Measurements from ENCODE around the gene PDCD7.

Gene PDCD7

DNA sequence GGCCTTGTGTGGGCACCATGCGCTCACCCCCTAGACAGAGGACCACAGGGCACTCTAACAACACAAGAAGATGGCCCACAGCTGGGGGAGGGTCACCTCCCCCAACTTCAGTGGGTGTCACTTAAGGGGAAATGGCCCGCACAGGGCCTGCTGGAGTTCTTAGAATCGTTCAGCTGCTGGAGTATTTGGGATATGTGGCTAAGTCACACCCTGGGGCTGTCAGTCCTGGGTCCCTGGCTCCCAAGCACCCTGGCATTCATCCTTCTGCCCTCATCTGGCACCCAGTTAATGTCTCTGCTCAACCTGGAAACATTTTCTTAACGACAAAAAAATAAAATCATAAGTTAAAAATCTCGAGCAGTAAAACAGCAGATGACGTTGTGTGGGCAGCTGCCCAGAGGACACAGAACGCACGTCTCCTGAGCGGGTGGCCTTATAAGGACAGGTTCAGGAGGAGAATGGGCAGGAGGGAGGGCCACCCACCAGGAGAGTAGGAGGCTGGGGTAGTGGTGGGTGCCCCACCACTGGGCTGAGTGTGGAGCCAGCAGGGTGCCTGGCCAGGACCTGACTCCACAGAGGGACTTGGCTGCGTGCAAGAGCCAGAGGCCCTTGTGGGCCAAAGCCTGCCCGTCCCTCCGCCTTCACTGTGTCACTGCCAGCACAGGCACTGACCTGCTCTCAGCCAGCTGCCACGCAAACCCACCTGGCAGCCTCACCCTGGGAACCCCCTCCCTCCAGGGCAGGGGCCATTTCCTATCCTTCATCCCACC is 45.5 kb downstream of the PDCD7 start:
- Histone ChIP-seq H3K36me3 (ENCODE audit: low read depth) (no peaks in the 10 kb centered on the region), H3K27me3 (ENCODE audit: insufficient read depth, poor library complexity, severe bottlenecking) (no peaks in the 10 kb centered on the region), H3K27ac (ENCODE audit: poor library complexity, severe bottlenecking) (no peak overlapping the region), H3K4me3 (ENCODE audit: severe bottlenecking) (no peak overlapping the region), H3K9me3 (ENCODE audit: severe bottlenecking) (no peaks in the 10 kb centered on the region), H3K4me1 (ENCODE audit: insufficient read depth, poor library complexity, severe bottlenecking) (no peaks in the 10 kb centered on the region)
- TF ChIP-seq, protein P1, sequence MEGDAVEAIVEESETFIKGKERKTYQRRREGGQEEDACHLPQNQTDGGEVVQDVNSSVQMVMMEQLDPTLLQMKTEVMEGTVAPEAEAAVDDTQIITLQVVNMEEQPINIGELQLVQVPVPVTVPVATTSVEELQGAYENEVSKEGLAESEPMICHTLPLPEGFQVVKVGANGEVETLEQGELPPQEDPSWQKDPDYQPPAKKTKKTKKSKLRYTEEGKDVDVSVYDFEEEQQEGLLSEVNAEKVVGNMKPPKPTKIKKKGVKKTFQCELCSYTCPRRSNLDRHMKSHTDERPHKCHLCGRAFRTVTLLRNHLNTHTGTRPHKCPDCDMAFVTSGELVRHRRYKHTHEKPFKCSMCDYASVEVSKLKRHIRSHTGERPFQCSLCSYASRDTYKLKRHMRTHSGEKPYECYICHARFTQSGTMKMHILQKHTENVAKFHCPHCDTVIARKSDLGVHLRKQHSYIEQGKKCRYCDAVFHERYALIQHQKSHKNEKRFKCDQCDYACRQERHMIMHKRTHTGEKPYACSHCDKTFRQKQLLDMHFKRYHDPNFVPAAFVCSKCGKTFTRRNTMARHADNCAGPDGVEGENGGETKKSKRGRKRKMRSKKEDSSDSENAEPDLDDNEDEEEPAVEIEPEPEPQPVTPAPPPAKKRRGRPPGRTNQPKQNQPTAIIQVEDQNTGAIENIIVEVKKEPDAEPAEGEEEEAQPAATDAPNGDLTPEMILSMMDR (IDR thresholded peaks at IDR 0.05; ENCODE audit: poor library complexity, severe bottlenecking): no peak
- DNase-seq (ENCODE audit: low spot score): peak; percentile 60
- no peak for ATAC-seq (ENCODE audit: low read depth)

DNA sequence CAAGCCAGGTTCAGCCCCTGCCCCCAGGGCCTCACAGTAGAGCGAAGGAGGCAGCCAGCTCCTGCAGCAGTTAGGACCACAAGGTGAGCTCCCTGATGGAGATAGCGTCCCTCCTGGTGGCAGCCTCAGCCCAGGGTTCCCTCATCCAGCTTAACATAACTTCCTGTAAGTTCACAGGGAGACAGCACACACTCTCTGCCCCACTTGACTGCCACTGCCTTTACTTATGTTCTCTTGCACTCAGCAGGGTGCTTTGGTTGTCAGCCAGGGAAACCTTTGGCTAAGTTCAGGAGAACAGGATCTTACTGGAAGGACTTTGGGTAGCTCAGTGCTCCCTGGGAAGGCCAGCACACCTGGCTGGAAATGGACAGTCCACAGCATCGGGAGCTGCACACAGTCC is 46.2 kb downstream of the PDCD7 start:
- no peaks in the 10 kb centered on the region for H3K4me1 ChIP-seq (ENCODE audit: insufficient read depth, poor library complexity, severe bottlenecking)
- no peak overlapping the region for H3K27ac ChIP-seq (ENCODE audit: poor library complexity, severe bottlenecking)
- no peak overlapping the region for H3K4me3 ChIP-seq (ENCODE audit: severe bottlenecking)
- no peaks in the 10 kb centered on the region for H3K9me3 ChIP-seq (ENCODE audit: severe bottlenecking)
- TF ChIP-seq, protein P1 (IDR thresholded peaks at IDR 0.05; ENCODE audit: poor library complexity, severe bottlenecking): no peak
- H3K27me3 ChIP-seq (ENCODE audit: insufficient read depth, poor library complexity, severe bottlenecking): no peaks in the 10 kb centered on the region
- ATAC-seq (ENCODE audit: low read depth) (no peak), DNase-seq (ENCODE audit: low spot score) (no peak)
- H3K36me3 ChIP-seq (ENCODE audit: low read depth): no peaks in the 10 kb centered on the region

DNA sequence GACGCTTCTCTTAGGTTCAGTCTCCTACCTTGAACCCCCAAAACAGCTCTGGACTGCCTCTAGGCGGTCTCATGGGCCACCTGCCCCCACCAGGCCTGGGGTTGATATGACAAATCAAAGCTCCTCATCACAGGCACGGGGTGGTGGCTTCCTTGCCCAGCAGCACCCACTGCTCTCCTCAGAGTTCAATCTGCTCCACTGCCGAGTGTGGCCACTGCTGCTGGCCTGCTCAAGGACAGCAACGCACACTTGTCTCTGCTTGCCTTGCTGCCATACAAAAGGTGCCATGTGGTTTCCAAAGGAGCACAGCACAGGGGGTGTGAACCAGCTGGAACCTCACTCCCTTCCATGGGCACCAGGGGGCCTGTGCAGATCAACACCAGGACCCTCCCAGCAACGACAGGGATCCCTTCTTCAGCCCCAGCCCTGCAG is 46.9 kb downstream of the PDCD7 start:
- H3K4me1 ChIP-seq (ENCODE audit: insufficient read depth, poor library complexity, severe bottlenecking): no peaks in the 10 kb centered on the region
- H3K4me3 ChIP-seq (ENCODE audit: severe bottlenecking): no peak overlapping the region
- peak; percentile 63 for DNase-seq (ENCODE audit: low spot score)
- TF ChIP-seq, protein P1 (IDR thresholded peaks at IDR 0.05; ENCODE audit: poor library complexity, severe bottlenecking): peak; percentile 45
- no peak overlapping the region for H3K27ac ChIP-seq (ENCODE audit: poor library complexity, severe bottlenecking)
- H3K9me3 ChIP-seq (ENCODE audit: severe bottlenecking): no peaks in the 10 kb centered on the region
- ATAC-seq (ENCODE audit: low read depth): peak; percentile 25
- H3K36me3 ChIP-seq (ENCODE audit: low read depth): no peaks in the 10 kb centered on the region
- H3K27me3 ChIP-seq (ENCODE audit: insufficient read depth, poor library complexity, severe bottlenecking): no peaks in the 10 kb centered on the region

DNA sequence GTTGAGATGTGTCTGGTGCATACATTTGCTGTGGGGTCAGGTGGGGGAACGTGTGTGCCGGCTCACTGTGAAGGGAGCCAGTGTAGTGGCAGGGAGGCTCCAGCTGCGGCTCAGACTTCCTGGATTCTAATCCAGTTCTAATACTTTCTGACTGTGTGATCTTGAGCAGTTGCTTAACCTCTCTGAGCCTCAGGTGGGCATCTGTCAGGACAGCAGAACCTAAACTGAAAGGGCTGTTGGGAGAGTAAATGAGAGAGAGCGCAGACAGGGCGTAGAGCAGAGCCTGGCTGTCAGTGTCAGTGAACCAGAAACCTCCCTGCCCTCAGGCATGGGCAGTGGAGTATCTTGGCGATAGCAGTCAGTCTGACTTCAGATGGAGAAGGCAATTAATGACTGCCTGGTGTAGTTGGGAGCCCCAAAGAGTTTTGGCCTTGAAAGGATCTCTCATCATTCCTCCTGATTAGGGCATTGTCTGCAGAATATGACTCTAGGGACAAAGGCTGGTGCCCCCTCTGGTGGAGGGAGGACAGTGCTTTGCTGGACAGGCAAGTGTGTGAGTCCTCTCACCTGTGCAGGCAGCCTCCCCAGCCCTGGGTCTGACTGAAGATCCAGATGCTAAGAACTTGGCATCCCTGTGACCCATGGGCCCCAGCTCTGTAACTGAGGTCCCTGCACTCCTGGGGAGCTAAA is 47.5 kb downstream of the PDCD7 start:
- H3K36me3 ChIP-seq (ENCODE audit: low read depth): no peaks in the 10 kb centered on the region
- H3K4me3 ChIP-seq (ENCODE audit: severe bottlenecking): no peak overlapping the region
- ATAC-seq (ENCODE audit: low read depth) (peak; percentile 56), DNase-seq (ENCODE audit: low spot score) (no peak)
- TF ChIP-seq, protein P1 (IDR thresholded peaks at IDR 0.05; ENCODE audit: poor library complexity, severe bottlenecking): peak; percentile 57
- H3K27me3 ChIP-seq (ENCODE audit: insufficient read depth, poor library complexity, severe bottlenecking): no peaks in the 10 kb centered on the region
- no peak overlapping the region for H3K27ac ChIP-seq (ENCODE audit: poor library complexity, severe bottlenecking)
- H3K9me3 ChIP-seq (ENCODE audit: severe bottlenecking): no peaks in the 10 kb centered on the region
- no peaks in the 10 kb centered on the region for H3K4me1 ChIP-seq (ENCODE audit: insufficient read depth, poor library complexity, severe bottlenecking)

Measured in RWPE2 (cell line).